Midbrain (tissue), 1 donor: ENCODE data around the gene MRPS34.
A peak's percentile ranks its signal among the peaks of the same experiment; 100 is the strongest.

Source experiments
- DNase-seq: peaks from one replicate; lab custom pipeline; 2025; lab: John Stamatoyannopoulos, UW

The MRPS34 gene

DNA sequence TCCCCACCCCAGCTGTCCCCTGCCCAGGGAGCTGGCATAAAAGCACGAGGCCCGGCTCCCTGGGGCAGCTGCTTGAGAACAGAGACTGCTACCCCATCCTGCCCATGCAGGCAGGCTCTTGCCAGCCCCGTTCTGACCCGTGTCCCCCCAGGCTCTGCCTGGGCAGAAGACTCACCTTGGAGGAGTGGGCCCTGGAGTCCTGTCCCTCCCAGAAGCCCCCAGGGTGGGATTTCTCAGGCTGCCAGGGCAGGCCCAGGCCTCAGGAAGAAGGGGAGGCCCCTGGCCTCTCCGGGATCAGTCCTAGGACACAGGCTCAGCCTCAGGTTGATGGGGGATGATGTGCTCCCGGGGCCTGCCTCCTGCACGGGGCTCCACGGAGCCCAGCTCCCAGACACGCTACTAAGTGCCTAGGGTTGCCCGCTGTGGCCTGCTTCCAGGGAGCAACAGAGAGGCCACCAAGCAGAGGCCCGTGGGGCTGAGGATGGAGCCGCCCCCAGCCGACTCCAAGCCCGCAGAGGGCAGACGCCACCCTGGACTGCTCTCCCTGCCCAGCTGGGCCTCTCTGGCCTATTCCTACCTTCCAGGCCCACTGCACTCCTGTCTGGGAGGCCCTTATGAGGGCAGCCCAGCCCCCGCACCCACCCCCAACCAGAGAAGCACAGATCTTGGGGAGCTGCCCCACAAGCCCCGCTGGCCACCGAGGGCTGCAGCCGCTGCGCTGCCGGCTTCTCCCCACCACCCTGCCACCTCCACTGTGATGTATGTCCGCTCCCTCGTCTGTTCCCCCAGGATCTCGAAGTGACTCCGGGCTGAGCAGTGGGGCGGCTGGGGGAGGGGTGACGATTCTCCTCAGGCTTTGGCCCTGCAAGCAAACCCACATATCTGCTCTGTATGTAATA is 3.3 kb downstream of the MRPS34 start:
- DNase-seq, result no peak

DNA sequence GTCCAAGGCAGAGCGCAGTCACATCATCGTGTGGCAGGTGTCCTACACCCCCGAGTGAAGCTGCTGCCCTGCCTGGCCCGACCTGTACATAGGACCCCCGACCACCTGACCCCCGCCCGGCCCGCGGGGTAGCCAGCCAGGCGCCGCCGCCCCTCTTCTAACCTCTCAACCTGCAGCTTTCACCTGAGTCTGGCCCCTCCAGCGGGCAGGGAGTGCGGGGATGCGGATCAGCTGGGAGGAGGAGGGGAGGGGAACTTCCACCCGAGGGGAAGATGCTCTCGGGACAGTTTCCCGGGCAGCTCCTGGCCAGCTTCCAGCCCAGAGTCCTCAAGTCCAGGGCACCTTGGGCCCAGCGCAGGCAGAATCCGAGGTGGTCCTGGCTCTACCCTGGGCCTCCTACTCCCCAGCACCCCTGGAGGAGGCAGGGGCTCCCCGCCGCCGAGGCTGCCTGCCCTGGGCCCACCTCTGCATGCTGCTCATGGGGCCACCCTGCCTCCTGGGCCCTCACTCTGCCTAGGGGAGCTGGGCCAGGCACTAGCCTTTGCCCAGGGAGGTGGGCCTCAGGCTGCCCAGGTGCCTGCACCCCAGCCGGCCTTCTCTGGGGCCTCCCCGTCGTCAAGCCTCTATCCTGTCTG is 4.0 kb downstream of the MRPS34 start:
- no peak for DNase-seq

DNA sequence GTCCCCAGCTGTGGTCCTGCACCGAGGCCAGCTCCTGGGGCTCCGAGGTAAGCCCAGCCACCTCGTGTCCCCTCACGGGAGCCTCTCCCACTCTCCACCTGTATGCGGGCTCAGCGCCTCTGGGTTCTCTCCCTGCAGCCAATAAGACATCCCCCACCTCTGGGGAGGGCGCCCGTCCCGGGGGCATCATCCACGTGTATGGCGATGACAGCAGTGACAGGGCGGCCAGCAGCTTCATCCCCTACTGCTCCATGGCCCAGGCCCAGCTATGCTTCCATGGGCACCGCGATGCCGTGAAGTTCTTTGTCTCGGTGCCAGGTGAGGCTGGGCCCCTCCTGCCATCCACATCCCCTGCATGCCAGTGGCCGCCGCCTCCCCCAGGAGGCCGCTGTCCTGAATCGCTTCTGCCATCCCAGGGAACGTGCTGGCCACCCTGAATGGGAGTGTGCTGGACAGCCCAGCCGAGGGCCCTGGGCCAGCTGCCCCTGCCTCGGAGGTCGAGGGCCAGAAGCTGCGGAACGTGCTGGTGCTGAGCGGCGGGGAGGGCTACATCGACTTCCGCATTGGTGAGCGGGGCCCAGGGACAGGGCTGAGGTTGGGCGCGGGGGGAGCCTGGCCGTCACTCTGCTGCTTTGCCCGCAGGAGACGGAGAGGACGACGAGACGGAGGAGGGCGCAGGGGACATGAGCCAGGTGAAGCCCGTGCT is 4.7 kb downstream of the MRPS34 start:
- DNase-seq, result no peak

GRCh38 chr16:1767116-1767994 is 5.6 kb downstream of the MRPS34 start:
- no peak for DNase-seq

- DNase-seq, result no peak
Observed at GRCh38 chr16:1766701-1767100, 6.2 kb downstream of the MRPS34 start.

DNA sequence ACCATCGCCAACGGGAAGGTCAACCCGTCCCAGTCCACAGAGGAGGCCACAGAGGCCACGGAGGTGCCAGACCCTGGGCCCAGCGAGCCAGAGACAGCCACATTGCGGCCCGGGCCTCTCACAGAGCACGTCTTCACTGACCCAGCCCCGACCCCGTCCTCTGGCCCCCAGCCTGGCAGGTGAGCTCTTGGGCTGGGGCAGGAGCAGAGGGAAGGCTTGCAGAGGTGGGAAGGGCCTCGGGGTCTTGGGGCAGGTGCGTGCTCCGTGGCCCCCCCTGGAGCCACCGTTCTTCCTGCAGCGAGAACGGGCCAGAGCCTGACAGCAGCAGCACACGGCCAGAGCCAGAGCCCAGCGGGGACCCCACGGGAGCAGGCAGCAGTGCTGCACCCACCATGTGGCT is 6.7 kb downstream of the MRPS34 start:
- DNase-seq, result no peak

DNA sequence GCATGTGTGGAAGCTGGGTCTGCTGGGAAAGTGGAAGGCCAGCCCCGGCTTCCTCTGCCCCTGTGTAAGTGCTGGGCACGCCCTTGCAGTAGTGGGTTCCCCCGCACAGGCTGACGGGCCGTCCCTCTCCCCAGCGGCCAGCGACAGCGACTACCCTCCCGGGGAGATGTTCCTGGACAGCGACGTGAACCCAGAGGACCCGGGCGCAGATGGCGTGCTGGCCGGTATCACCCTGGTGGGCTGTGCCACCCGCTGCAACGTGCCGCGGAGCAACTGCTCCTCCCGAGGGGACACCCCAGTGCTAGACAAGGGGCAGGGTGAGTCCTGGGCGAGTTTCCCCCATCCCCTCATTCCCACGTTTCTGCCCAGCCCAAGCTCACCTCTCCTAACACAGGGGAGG is 7.1 kb downstream of the MRPS34 start:
- no peak for DNase-seq

GRCh38 chr16:1764971-1765370 is 8.0 kb downstream of the MRPS34 start:
- no peak for DNase-seq

GRCh38 chr16:1763521-1764511 is 9.1 kb downstream of the MRPS34 start:
- DNase-seq, result peak; percentile 6

DNA sequence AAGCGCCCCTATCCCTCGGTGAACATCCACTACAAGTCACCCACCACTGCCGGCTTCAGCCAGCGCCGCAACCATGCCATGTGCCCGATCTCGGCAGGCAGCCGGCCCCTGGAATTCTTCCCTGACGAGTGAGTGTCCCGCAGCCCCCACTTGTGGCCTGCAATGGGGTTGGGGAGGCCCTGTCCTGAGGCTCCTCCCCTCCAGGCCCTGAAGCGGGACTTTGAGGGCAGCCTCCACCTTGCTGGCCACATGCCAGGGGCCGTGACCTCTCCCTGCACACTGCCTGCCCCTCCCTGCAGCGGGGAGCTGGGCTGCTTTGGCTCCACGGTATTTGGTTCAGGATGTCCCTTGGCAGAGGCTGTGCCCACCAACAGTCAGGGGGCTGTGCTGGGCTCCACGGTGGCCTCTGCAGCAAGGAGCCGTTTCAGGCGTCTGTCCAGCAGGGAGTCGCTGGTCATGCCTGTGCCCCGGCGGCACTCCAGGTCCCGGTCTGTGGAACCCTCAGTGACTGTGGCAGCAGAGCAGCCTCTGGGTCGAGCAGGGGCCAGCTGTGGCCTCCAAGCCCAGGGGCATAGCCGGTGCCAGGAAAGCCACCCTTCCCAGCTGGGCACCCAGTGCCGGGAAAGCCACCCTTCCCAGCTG is 9.9 kb downstream of the MRPS34 start:
- peak; percentile 13 for DNase-seq

DNA sequence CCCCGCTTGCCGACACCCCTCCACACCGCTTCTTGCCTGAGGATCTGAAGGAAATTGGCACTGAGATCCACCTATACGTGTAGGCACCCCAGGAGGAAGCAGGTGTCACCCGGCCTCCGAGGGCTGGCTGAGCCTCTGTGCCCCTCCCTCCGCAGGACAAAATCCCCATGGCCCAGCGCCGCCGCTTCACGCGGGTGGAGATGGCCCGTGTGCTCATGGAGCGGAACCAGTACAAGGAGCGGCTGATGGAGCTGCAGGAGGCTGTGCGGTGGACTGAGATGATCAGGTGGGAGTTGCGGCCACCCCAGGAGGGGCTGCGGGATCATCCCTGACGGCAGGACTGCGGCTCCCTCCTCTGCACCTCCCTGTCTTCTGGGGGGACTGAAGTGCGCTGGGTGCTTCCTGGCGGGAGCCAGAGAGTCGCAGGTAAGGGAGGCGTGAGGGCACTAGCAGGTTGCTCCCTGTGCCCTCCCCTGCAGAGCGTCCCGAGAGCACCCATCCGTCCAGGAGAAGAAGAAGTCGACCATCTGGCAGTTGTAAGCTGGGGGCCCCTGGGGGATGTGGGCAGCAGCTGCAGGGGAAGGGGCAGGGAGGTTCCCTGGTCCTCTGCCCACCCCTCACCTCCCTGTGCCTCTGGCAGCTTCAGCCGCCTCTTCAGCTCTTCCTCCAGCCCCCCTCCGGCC is 10.6 kb downstream of the MRPS34 start:
- DNase-seq, result no peak

DNA sequence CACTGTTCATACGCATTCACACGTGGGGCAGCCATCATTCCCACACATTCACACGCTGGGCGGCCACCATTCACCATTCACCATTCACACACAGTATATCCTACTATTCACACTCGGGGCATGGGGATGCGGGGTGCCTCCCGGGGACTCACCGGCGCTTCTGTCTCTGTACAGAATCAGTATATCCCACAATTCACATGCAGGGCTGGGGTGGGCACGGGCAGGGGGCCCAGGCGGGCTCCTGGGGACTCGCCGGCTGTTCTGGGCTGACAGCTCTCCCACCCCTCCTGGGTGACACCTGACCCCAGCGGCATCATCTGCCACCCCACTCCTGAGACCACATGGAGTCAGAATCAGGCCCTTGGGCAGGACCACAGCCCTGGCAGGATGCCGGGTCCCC is 11.2 kb downstream of the MRPS34 start:
- no peak for DNase-seq

DNA sequence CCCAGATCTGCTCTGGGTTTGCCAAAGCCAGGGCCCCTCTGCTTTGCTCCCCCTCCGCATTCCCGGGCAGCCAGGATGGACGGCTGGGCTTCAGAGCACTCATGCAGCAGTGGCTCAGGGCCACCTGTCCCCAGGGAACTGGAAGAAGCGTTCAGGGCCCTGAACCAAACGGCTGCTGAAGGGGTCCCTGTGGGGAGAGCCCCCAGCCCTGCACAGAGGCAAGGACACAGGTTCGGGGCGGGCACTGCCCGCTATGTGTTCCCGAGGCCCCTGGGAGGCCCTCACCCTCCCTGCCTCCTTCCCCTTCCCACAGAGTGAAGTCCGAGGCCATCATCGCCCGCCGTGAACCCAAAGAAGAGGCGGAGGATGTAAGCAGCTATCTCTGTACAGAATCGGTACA is 12.0 kb downstream of the MRPS34 start:
- DNase-seq, result no peak

DNA sequence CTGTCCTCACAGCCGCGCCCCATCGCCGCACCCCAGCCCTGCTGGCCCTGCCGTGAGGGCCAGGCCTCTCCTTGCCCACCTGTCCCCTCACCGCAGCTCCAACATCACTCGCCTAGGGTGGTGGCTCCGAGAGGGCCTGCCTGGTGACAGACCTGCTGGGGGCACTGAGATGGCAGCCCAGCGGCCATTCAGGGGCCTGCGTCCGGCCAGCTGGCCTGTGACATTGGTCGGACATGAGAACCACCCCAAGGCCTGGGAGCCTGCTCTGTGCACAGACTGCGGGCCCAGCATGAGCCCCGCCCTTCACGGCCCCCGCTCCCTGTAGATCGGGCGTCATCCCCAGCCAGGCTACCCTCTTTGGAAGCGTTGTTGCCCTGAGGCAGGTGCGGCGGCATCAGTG is 13.4 kb downstream of the MRPS34 start:
- DNase-seq, result no peak

DNA sequence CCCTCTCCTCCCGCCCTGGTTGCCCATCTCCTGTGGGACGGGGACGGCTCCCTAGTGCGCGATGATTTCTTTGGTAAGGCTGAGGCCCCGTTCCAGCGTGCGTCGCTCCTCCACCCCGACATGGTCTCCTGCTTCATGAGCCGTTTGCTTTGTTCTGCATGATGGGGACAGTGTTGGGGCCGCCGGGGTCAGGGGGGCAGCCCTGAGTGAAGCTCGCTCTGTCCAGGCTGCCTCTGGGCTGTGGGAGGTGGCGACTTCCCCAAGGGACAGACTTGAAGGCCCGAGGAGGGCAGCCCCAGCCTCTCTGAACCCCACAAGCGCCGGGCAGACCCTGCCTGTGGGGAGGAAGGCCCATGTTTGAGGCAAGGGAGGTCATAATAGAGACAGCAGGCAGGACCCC is 14.0 kb downstream of the MRPS34 start:
- DNase-seq, result no peak

DNA sequence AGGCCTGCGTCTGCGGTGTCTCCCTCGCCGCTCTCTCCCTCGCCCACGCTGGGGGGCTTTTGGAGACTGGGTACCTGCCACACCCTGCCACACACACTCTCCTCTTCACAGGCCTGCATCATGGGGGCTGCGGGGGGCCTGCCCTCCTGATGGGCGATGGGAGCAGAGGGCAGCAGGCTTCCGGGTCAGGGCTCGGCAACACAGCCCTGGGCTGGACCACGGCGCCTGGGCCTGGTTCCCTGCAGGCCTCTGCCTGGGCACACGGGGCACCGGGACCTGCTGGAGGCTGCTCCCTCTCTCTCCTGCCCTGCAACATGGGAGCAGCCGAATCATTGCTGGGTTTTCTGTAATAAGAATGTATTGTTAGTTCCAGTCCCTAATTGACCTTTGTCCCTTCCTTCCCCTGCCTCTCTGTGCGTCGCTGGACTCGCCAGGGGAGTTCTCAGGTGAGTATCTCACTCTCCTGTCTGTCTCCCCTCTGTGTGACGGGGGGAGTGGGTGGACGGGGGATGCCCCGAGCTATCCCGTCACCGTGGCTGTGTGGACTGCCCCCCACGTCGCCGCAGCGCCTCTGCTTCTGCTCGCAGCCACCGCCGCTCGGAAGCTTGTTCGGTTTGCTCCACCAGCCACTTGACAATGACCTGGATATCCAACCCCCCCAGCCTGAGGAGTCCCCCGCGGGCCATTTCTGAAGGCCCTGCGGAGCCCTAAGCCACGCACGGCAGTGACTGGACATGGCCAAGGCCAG is 15.0 kb downstream of the MRPS34 start:
- no peak for DNase-seq

GRCh38 chr16:1754204-1754603 is 18.7 kb downstream of the MRPS34 start:
- no peak for DNase-seq

DNA sequence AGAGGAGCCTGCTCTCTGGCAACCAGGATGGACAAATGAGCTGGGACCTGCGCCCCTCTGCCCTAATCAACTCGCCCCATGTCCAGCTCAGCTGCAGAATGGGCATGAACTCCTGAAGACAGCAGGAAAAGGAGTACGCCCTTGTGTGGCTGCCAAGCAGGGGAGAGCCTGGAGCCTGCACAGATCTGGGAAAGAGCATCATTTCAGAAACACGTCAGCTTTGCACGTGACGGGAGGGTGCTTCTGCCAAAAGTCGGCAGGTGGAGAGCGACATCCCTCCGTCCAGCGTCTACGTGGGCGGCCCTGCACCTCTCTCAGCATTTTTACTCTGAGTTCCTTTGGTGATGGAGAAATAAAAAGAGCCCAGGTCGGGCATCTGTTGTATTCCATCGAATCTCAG is 20.1 kb downstream of the MRPS34 start:
- no peak for DNase-seq

DNA sequence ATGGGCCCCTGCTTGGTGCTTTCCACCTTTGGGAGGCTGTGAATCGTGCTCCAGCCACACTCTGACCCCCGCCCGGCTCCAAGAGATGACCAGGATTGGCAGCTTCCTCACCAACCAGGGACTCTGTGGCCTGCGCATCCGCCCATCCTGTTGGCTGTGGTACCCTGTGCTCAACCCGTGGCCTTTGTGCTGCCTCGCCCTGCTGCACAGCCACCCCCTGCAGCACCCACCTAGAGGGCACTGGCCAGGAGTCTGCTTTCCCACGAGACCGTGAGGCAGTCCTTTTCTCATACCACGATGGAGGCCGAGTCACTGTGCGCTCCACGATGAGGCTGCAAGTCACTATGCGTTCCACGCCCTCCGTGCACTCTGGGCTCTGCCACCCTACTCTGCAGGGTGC is 21.0 kb downstream of the MRPS34 start:
- DNase-seq, result no peak
